GM21423 (cell line): ENCODE results near the gene SMURF2.
A peak's percentile ranks its signal among the peaks of the same experiment; 100 is the strongest.
"Not testable (repeated sequence)": the region's sequence is repeated elsewhere in the genome, so short reads cannot be mapped to it uniquely, and the experiment has no call there.

Experiments
- ATAC-seq: cut with Tn5 transposase; IDR thresholded peaks from one replicate; pipeline ENCODE4 v1.9.1; 2021; ENCODE audit warnings: mild to moderate bottlenecking, moderate library complexity; ENCODE audit not compliant: unreplicated experiment

SMURF2 gene

DNA sequence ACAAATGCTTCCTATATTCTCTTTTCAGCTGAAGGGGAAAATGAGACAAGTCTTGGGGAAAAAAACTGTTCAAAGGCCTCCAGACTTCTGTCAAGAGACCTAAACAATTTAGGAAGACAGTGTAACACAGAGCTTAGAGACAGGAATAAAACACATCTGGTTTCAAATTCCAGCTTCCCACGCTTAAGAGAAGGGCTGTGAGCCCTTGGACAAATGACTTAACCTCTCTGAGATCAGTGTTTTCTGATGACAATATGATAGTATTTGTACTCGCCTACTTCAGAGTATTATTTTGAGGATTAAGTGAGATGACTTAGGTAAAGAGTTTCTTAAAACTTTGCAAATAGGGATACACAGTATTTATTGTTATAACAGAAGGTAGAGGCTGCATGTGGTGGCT lies 29.5 kb downstream of the SMURF2 start:
- ATAC-seq = no peak

- no peak for ATAC-seq
Measured at GRCh38 chr17:64632194-64632593, 29.9 kb downstream of the SMURF2 start.

DNA sequence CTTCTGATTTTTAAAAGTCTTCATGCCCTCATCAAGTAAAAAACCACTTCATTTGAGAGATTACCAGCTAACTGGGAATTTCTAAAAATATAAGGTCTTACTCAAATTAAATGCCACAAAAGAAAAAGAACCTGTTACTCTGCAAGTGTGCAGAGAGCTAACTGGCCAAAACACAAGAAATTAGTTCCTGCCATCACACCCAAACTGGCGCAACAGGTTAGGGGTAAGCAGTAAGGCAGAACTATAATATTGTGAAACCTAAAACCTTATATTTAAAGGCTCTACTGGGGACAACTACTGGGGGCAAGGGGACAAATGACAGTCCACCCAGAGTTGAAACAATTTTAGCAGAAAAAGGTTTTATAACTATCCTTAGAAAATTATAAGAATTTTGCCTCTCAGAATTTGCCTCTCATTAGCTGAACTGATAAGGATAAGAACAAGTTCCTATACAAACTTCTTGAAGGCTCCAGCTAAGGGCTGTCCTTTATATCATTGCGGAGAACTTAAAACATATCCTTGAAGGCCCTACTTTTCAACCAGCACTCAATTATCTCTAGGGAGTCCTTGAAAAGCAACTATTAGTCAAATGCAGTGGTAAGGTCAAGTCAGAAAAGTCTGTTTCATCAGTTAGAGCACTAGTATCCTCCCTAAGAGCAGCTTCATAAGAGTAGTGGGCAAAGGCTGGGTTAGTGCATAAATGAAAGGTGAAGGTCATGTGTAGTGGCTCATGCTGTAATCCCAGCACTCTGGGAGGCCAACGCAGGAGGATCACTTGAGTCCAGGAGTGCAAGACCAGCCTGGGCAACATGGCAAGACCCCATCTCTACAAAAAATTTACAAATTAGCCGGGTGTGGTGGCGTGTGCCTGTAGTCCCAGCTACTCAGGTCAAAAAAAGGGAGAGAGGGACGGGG lies 31.5 kb downstream of the SMURF2 start:
- ATAC-seq = no peak

- ATAC-seq = peak; percentile 61
Measured at GRCh38 chr17:64628641-64629040, 33.5 kb downstream of the SMURF2 start.

GRCh38 chr17:64627797-64628196 lies 34.3 kb downstream of the SMURF2 start:
- no peak for ATAC-seq

- ATAC-seq = no peak
Measured at GRCh38 chr17:64626827-64627226, 35.3 kb downstream of the SMURF2 start.

DNA sequence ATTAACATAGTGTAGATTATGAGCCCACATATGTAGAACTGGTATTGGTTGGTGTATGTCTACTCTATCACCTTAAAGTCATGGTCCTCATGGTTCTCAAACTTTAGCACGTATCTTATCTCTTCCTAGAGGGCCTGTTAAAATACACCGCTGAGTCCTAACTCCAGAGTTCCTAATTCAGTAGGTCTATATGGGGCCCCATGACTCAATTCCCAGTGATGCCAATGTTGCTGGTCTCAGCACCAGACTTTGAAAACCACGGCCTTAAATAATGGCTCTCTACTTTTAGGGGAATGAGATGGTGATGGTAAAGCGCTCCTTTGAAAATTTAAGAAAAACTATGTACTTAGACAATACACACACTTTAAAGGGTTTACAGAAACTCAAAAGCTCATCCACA lies 36.6 kb downstream of the SMURF2 start:
- no peak for ATAC-seq

DNA sequence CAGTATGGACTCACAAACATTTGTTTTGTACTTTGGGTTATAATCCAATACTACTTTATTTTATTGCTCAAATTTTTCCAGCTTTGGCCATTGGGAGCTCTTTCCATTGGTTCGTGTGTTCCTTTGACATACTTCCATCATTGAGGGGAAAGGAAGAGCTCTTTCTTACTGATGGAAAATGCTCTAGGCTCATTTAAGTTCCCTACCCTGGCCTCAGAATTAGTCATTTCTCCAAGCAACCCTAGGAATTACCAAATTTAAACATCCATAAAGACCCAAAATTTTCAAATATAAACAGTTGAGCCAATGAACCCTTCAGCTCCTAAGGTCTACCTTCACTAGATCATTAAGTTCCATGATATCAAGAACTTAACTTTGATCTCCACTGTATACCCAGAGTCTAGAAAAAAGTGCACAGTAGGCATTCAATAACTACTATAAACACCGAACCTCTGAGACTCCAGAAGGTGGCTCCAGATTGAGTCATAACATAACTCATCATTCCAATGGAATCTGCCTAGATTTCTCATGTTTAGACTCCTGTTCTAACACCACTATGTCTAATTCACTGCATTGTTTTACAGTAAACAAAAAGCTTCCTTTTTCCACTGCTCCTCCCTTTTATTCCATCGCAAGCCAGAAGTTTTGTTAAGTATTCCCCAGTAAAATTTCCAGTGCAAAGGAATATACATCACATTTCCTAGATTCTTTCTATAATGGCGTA lies 39.0 kb downstream of the SMURF2 start:
- no peak for ATAC-seq

DNA sequence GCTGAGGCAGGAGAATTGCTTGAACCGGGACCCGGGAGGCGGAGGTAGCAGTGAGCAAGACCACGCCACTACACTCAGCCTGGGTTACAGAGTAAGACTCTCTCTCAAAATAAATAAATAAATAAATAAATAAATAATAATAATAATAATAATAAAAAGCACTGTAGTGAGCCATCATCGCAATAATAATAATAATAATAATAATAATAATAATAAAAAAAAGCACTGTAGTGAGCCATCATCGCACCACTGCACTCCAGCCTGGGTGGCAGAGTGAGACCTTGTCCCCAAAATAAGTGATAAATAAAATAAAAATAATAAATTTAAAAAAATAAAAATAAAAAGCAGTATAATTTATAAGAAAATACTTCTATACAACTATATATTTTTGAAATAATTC lies 40.3 kb downstream of the SMURF2 start:
- no peak for ATAC-seq

GRCh38 chr17:64618848-64619247 lies 43.3 kb downstream of the SMURF2 start:
- no peak for ATAC-seq

DNA sequence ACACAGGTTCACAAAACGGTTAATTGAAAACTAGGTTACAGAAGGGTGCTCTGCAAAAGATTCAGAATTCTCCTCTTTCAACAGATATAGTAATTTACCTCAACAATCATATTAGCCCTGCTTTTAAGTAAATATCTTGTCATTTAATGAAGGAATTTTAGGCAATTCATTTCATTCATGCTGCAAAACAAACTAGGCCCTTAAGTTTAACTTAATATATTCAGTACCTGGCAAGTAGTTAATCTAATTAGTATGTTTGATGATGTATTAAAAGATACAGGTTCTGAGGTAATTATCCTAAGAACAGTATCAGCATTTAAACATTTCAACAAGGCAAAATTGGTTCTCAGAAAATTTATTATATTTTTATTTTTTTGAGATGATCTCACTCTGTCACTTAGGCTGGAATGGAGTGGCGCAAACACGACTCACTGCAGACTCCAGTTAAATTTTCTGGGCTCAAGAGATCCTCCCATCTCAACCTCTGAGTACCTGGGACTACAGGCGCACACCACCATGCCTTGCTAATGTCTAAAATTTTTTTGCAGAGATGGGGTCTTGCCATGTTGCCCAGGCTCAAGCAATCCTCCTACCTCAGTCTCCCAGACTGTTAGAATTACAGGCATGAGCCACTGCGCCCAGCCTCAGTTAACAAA lies 44.9 kb downstream of the SMURF2 start:
- ATAC-seq = no peak

- no peak for ATAC-seq
Measured at GRCh38 chr17:64615028-64615677, 47.0 kb downstream of the SMURF2 start.

- ATAC-seq = no peak
Measured at GRCh38 chr17:64614266-64615027, 47.7 kb downstream of the SMURF2 start.

DNA sequence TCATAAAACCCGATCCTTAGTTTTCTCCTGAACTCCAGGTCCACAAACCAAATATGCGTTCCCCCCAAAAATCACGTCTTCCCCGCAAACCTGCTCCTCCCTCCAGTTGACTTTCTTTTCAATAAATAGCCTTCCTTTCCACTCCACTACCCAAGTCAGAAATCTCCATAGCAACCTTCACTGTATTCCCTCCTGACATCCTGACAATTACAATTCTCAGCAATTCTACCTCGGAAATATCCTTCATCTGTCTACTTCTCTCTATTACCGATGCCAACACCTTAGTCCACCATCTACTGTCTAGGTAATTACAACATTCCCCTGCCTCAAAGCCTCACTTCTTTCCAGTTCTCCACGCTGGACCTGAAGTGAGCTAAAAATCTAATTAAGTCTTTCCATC lies 50.7 kb downstream of the SMURF2 start:
- no peak for ATAC-seq

DNA sequence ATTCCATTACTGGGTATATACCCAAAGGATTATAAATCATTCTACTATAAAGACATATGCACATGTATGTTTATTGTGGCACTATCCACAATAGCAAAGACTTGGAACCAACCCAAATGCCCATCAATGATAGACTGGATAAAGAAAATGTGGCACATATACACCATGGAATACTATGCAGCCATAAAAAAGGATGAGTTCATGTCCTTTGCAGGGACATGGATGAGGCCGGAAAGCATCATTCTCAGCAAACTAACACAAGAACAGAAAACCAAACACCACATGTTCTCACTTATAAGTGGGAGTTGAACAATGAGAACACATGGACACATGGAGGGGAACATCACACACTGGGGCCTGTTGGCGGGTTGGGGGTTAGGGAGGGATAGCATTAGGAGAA lies 51.9 kb downstream of the SMURF2 start:
- ATAC-seq = not testable (repeated sequence)

- no peak for ATAC-seq
Measured at GRCh38 chr17:64608571-64608981, 53.5 kb downstream of the SMURF2 start.

- ATAC-seq = no peak
Measured at GRCh38 chr17:64607862-64608565, 54.1 kb downstream of the SMURF2 start.

- not testable (repeated sequence) for ATAC-seq
Measured at GRCh38 chr17:64604532-64604931, 57.6 kb downstream of the SMURF2 start.

DNA sequence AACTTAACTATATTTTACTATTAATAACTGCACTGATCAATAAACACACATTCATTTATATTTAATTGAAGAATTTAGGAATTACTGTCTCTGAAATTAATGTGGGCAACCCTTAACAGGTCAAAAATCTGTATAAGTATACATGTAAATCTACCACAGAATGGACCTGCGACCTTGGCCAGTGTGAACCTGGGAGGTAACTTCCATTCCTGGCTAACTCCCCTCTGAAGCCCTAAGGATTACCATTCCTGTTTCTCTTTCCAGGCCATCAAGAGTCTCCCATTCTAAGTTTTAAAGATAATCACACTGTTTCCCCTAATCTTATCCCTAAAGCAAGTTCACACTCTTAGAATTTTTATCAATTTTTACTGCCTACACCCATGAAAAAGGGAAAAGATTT lies 58.1 kb downstream of the SMURF2 start:
- no peak for ATAC-seq

GRCh38 chr17:64599827-64600226 lies 62.3 kb downstream of the SMURF2 start:
- ATAC-seq = no peak
